HL-60/S4 (cell line): ENCODE results near the gene ADAMTS20.

Experiments used
- in situ Hi-C: fragments of 300-500 bp; cut with MboI; formaldehyde crosslinking; loops from 2 replicates; pipeline ENCODE4 v1.14.3; 2022; ENCODE audit warnings: low sequenced_read_pairs

The ADAMTS20 gene

GRCh38 chr12:43317156-43317555 lies 234.8 kb downstream of the ADAMTS20 start:
- in situ Hi-C loops: no loop called here

- in situ Hi-C loops: no loop called here
Observed at GRCh38 chr12:43316520-43316919, 235.5 kb downstream of the ADAMTS20 start.

GRCh38 chr12:43315961-43316360 lies 236.0 kb downstream of the ADAMTS20 start:
- in situ Hi-C loops: no loop called here

GRCh38 chr12:43312991-43313505 lies 239.0 kb downstream of the ADAMTS20 start:
- in situ Hi-C loops: no loop called here

- in situ Hi-C loops: no loop called here
Observed at GRCh38 chr12:43310596-43310995, 241.4 kb downstream of the ADAMTS20 start.

GRCh38 chr12:43309959-43310358 lies 242.0 kb downstream of the ADAMTS20 start:
- in situ Hi-C loops: no loop called here

DNA sequence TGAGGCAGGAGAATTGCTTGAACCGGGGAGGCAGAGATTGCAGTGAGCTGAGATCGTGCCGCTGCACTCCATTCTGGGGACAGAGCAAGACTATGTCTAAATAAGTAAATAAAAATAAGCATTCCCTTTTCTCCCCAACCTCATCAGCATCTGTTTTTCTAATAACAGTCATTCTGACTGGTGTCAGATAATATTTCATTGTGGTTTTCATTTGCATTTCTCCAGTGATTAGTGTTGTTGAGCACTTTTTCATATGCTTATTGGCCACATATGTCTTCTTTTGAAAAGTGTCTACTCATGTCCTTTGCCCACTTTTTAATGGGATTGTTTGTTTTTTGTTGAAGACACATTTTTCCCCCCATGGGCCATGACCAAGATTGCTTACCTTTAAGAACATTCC lies 243.2 kb downstream of the ADAMTS20 start:
- in situ Hi-C loops: no loop called here

DNA sequence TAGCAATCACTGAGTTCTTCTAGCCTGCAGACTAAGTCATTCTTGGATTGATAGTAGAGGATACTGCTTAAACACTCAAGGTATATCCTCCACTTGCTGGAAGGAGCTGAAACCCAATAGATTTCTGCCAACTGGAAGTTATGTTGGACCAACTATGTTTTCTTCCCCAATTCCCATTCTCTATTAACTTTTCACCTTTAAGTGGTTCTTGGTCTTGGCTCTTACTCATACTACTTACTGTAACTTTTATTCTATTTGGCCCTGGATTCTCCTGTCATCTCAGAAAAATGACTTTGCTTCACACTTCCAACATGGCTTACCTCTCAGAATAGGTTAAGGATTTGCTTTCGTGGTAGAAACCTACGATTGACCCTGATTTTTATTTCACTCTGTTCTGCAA lies 244.9 kb downstream of the ADAMTS20 start:
- in situ Hi-C loops: no loop called here

GRCh38 chr12:43306066-43306465 lies 245.9 kb downstream of the ADAMTS20 start:
- in situ Hi-C loops: no loop called here

DNA sequence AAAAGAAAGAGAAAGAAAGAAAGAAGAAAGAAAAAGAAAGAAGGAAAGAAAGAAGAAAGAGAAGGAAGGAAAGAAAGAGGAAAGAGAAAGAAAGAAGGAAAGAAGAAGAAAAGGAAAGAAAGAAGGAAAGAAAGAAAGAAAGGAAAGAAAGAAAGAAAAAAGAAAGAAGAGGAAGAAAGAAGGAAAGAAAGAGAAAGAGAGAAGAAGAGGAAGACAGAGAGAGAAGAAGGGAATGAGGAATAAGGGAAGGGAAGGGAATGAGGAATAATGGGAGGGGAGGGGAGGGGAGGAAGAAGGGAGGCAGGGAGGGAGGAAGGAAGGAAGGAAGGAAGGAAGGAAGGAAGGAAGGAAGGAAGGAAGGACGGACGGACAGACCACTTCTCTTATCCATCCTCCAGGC lies 246.9 kb downstream of the ADAMTS20 start:
- in situ Hi-C loops: no loop called here
